ENCODE data around the gene ITK.

The ITK gene

DNA sequence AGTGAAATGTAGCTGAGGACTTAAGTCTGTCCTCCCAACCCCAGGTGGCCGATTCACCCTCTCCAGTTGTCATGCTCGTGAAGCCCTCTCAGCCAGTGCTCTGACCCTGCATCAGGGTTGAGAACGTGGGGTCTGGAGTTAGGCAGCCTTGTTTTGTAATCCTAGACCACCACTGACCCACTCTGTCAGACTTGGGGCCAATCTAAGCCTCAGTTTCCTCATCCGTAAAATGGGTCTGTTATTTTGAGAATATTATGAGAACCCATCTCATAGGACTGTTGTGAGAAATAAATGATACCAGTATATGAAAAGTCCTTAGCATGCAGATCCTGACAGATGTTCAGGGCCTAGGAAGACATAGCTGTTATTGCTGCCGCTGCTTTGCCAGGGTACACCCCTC is 122.4 kb downstream of the ITK start:
- TF ChIP-seq, protein P1, sequence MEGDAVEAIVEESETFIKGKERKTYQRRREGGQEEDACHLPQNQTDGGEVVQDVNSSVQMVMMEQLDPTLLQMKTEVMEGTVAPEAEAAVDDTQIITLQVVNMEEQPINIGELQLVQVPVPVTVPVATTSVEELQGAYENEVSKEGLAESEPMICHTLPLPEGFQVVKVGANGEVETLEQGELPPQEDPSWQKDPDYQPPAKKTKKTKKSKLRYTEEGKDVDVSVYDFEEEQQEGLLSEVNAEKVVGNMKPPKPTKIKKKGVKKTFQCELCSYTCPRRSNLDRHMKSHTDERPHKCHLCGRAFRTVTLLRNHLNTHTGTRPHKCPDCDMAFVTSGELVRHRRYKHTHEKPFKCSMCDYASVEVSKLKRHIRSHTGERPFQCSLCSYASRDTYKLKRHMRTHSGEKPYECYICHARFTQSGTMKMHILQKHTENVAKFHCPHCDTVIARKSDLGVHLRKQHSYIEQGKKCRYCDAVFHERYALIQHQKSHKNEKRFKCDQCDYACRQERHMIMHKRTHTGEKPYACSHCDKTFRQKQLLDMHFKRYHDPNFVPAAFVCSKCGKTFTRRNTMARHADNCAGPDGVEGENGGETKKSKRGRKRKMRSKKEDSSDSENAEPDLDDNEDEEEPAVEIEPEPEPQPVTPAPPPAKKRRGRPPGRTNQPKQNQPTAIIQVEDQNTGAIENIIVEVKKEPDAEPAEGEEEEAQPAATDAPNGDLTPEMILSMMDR (IDR thresholded peaks at IDR 0.05; ENCODE audit: control extremely low read depth, extremely low read depth, low read depth, missing control alignments), result no peak
- DNase-seq (ENCODE audit: extremely low spot score), result no peak
- POLR2A ChIA-PET, result no interaction called here
- CTCF ChIA-PET, result interaction anchor here (0.7 to 4.4 kb wide), 8 partner anchors 8 to 150 kb away, joined by 3 to 26 read pairs (median 6); no protein-coding TSS in a partner anchor

DNA sequence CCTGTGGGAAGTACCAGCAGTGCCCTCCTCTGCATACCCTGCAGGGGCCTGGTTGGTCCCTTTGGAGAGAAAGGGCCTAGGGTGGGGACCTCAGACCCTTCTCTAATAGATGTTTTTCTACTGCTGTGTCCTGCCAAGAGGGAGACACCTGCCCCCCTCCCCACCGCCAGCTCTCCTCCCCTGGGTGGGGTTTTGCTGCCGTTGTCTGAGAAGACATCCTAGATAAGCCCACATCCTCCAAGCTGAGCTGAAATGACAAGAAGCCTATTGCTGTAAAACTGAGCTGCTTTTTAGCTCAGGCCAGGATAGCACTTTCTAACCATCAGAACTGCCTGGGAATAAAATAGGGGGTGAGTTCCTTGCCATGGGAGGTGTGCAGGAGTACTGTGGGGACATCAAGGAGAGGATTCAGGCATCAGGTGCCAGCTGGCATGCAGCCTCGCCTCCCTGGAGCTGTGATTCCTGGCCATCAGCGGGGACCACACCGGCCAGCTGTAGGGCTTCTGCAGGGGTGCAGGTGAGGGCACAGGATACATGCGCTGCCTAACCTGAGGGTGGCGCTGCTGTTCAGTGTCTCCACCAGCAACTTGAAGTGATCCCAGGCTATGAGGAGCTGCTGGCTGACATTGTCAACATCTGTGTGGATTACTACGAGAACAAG is 123.2 kb downstream of the ITK start:
- no peak for DNase-seq (ENCODE audit: extremely low spot score)
- ChIA-PET POLR2A (no interaction called here), CTCF (interaction anchor here (0.7 to 4.4 kb wide), 8 partner anchors 8 to 151 kb away, joined by 3 to 26 read pairs (median 4); no protein-coding TSS in a partner anchor)
- TF ChIP-seq, protein P1 (IDR thresholded peaks at IDR 0.05; ENCODE audit: control extremely low read depth, extremely low read depth, low read depth, missing control alignments), result peak; percentile 24
